Mesenchymal stem cell (in vitro differentiated cells and primary cell): ENCODE results near the gene OTUB2.

Experiments used
- DNase-seq: peaks from one replicate; pipeline ENCODE4 v3.0.0-alpha.2; 2013
- H2AFZ ChIP-seq: one replicate; pipeline ENCODE4 v1.6.1; 2013; ENCODE audit warnings: low read depth, mild to moderate bottlenecking, control low read depth, inconsistent platforms, low read length, moderate library complexity
- H2AK5ac ChIP-seq: 2 replicates; pipeline ENCODE4 v1.6.1; 2013; ENCODE audit warnings: low read length, moderate library complexity, mild to moderate bottlenecking, inconsistent platforms; ENCODE audit not compliant: severe bottlenecking
- H2BK120ac ChIP-seq: one replicate; pipeline ENCODE4 v1.6.1; 2013; ENCODE audit warnings: low read depth, mild to moderate bottlenecking, inconsistent platforms, low read length, moderate library complexity
- H2BK12ac ChIP-seq, 2 experiments: one replicate each; pipeline ENCODE4 v1.6.1; 2013; ENCODE audit warnings: inconsistent platforms in 2 of 2, low read length in 2 of 2, mild to moderate bottlenecking in 2 of 2, moderate library complexity in 2 of 2, control low read depth in 1 of 2
- H2BK15ac ChIP-seq: one replicate; pipeline ENCODE4 v1.6.1; 2013; ENCODE audit warnings: mild to moderate bottlenecking, low read depth, inconsistent platforms; ENCODE audit not compliant: poor library complexity, severe bottlenecking
- H2BK5ac ChIP-seq: 2 replicates; pipeline ENCODE4 v1.6.1; 2013; ENCODE audit warnings: low read depth, mild to moderate bottlenecking, low read length, control low read depth, inconsistent platforms; ENCODE audit not compliant: poor library complexity, severe bottlenecking
- H3K14ac ChIP-seq, 2 experiments: one replicate each; pipeline ENCODE4 v1.6.1; 2013; ENCODE audit warnings: inconsistent platforms in 2 of 2, low read length in 2 of 2, control low read depth in 1 of 2, mild to moderate bottlenecking in 1 of 2, moderate library complexity in 1 of 2
- H3K18ac ChIP-seq, 2 experiments: one replicate each; pipeline ENCODE4 v1.6.1; 2013; ENCODE audit warnings: inconsistent platforms in 2 of 2, low read length in 2 of 2, control low read depth in 1 of 2, low read depth in 1 of 2, mild to moderate bottlenecking in 1 of 2
- H3K23ac ChIP-seq, 2 experiments: one replicate each; pipeline ENCODE4 v1.6.1; 2013; ENCODE audit warnings: inconsistent platforms in 2 of 2, low read length in 2 of 2, mild to moderate bottlenecking in 2 of 2, moderate library complexity in 2 of 2, control low read depth in 1 of 2
- H3K27ac ChIP-seq: 2 replicates; pipeline ENCODE4 v1.5.1; 2013; ENCODE audit warnings: mild to moderate bottlenecking, moderate library complexity, low read length, control low read depth, inconsistent platforms; ENCODE audit not compliant: poor library complexity, severe bottlenecking
- H3K27me3 ChIP-seq, 2 experiments: 2 replicates each; pipeline versions ENCODE4 v1.6.1 to v1.7.0; 2013; ENCODE audit warnings: low read length in 2 of 2, mild to moderate bottlenecking in 2 of 2, moderate library complexity in 2 of 2, control low read depth in 1 of 2, inconsistent platforms in 1 of 2; ENCODE audit not compliant: control insufficient read depth in 1 of 2, insufficient read depth in 1 of 2
- H3K36me3 ChIP-seq, 2 experiments: 2 replicates each; pipeline versions ENCODE4 v1.6.1 to v1.7.0; 2013; ENCODE audit warnings: low read length in 2 of 2, control low read depth in 1 of 2, inconsistent platforms in 1 of 2, low read depth in 1 of 2, mild to moderate bottlenecking in 1 of 2; ENCODE audit not compliant: insufficient read depth in 2 of 2, control insufficient read depth in 1 of 2
- H3K4ac ChIP-seq, 2 experiments: one replicate each; pipeline ENCODE4 v1.6.1; 2013; ENCODE audit warnings: inconsistent platforms in 2 of 2, low read length in 2 of 2, mild to moderate bottlenecking in 2 of 2, moderate library complexity in 2 of 2, control low read depth in 1 of 2, low read depth in 1 of 2
- H3K4me1 ChIP-seq: 2 replicates; pipeline ENCODE4 v1.6.1; 2013; ENCODE audit warnings: low read depth, low read length, control low read depth; ENCODE audit not compliant: control insufficient read depth, insufficient read depth
- H3K4me2 ChIP-seq: 2 replicates; pipeline ENCODE4 v1.6.1; 2013; ENCODE audit warnings: low read length, mild to moderate bottlenecking, inconsistent platforms; ENCODE audit not compliant: poor library complexity, severe bottlenecking
- H3K4me3 ChIP-seq, 2 experiments: 2 replicates each; pipeline versions ENCODE4 v1.5.1 to v1.7.0; 2013; ENCODE audit warnings: low read length in 2 of 2, mild to moderate bottlenecking in 2 of 2, control low read depth in 1 of 2, low read depth in 1 of 2; ENCODE audit not compliant: insufficient read depth in 1 of 2
- H3K79me1 ChIP-seq: replicated peaks from 2 replicates; pipeline ENCODE4 v1.6.1; 2013; ENCODE audit warnings: mild to moderate bottlenecking, control low read depth, low read length, inconsistent platforms; ENCODE audit not compliant: poor library complexity, severe bottlenecking
- H3K9ac ChIP-seq: 2 replicates; pipeline ENCODE4 v1.7.0; 2013; ENCODE audit warnings: mild to moderate bottlenecking, low read length, moderate library complexity
- H3K9me3 ChIP-seq: 2 replicates; pipeline ENCODE4 v1.7.0; 2013; ENCODE audit warnings: mild to moderate bottlenecking, low read length; ENCODE audit not compliant: control insufficient read depth
- H4K8ac ChIP-seq: one replicate; pipeline ENCODE4 v1.6.1; 2013; ENCODE audit warnings: inconsistent platforms, mild to moderate bottlenecking, low read length, moderate library complexity
- H4K91ac ChIP-seq: one replicate; pipeline ENCODE4 v1.6.1; 2013; ENCODE audit warnings: mild to moderate bottlenecking, low read length, inconsistent platforms
- WGBS: methylation state at CpG from one replicate; pipeline ENCODE4 v1.1.7; 2013; ENCODE audit warnings: mixed read lengths; 5-methylcytosine and 5-hydroxymethylcytosine counted together

The OTUB2 gene

GRCh38 chr14:94077111-94077821 is 51.1 kb downstream of the OTUB2 start:
- Histone ChIP-seq H3K27ac (no peak overlapping the region), H3K23ac (no peak overlapping the region), H2BK5ac (no peak overlapping the region), H3K9ac (no peak overlapping the region), H3K79me1 (peaks cover 2% of the 10 kb centered on the region), H3K18ac (no peak overlapping the region), H3K4me1 (peaks cover 5% of the 10 kb centered on the region), H2BK15ac (no peak overlapping the region), H3K9me3 (peaks cover 22% of the 10 kb centered on the region), H4K91ac (no peak overlapping the region), H2BK120ac (no peak overlapping the region), H3K36me3 (peaks cover 8 to 52% of the 10 kb centered on the region in 2 experiments), H2BK12ac (no peak overlapping the region), H3K27me3 (no peaks in the 10 kb centered on the region), H2AFZ (no peak overlapping the region), H2AK5ac (no peak overlapping the region), H3K4ac (no peak overlapping the region), H3K4me3 (peak overlapping the region in 1 of 2 experiments; percentile 56), H3K4me2 (no peak overlapping the region), H3K14ac (no peak overlapping the region), H4K8ac (no peak overlapping the region)
- no peak for DNase-seq
- WGBS = 95% methylated on average over 7 of the region's 7 CpGs

- Histone ChIP-seq H2BK5ac (no peak overlapping the region), H3K79me1 (peaks cover 2% of the 10 kb centered on the region), H2BK15ac (no peak overlapping the region), H3K27me3 (no peaks in the 10 kb centered on the region), H4K91ac (no peak overlapping the region), H3K9ac (no peak overlapping the region), H3K4me2 (no peak overlapping the region), H2BK120ac (no peak overlapping the region), H4K8ac (no peak overlapping the region), H3K14ac (no peak overlapping the region), H2AK5ac (no peak overlapping the region), H3K4ac (no peak overlapping the region), H3K27ac (no peak overlapping the region), H3K18ac (no peak overlapping the region), H3K4me3 (peak overlapping the region in 1 of 2 experiments; percentile 96), H3K9me3 (peaks cover 22% of the 10 kb centered on the region), H3K36me3 (peaks cover 8 to 49% of the 10 kb centered on the region in 2 experiments), H3K4me1 (peaks cover 5% of the 10 kb centered on the region), H3K23ac (no peak overlapping the region), H2BK12ac (no peak overlapping the region), H2AFZ (no peak overlapping the region)
- DNase-seq = no peak
- no CpG with 5 or more reads among the region's 5 CpGs for WGBS
These were observed 51.7 kb downstream of the OTUB2 start for GRCh38 chr14:94077823-94078222.

- Histone ChIP-seq H3K4me3 (peak overlapping the region; percentile 90 to 96), H3K4ac (peak overlapping the region in 1 of 2 experiments; percentile 4), H2BK12ac (no peak overlapping the region), H2BK5ac (no peak overlapping the region), H3K27ac (peak overlapping the region; percentile 9), H3K79me1 (peaks cover 13% of the 10 kb centered on the region), H3K27me3 (no peaks in the 10 kb centered on the region), H2BK120ac (no peak overlapping the region), H3K14ac (no peak overlapping the region), H3K23ac (no peak overlapping the region), H3K4me1 (peaks cover 5% of the 10 kb centered on the region), H4K91ac (no peak overlapping the region), H2AFZ (no peak overlapping the region), H3K9me3 (peaks cover 12% of the 10 kb centered on the region), H2AK5ac (no peak overlapping the region), H3K4me2 (peak overlapping the region; percentile 88), H3K18ac (no peak overlapping the region), H4K8ac (no peak overlapping the region), H3K9ac (peak overlapping the region; percentile 99), H2BK15ac (no peak overlapping the region), H3K36me3 (peaks cover 8 to 39% of the 10 kb centered on the region in 2 experiments)
- WGBS = 18% methylated on average over 15 of the region's 15 CpGs
- peak; percentile 74 for DNase-seq
These were observed 53.9 kb downstream of the OTUB2 start for GRCh38 chr14:94079891-94080620.
